ENCODE results near the gene ECSIT.

DNA sequence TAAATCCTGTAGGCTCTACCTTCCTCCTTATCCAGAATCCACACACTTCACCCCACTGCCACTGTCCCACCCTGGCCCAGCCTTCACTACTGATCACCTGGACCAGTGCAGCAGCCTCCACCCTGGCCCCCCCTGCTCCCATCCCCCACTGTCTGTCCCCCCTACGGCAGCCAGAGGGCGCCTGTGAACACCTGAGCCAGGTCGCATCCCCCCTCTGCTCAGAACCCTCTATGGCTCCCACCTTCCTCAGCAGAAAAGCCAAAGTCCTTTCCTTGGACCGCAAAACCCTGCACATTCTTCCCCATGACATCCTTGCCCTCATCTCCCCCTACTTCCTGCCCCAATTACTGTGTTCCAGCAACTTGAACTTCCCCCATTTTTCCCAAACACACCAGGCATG is 68.7 kb downstream of the ECSIT start:
- TF ChIP-seq CREB1 (CRISPR knock-in tag; IDR thresholded peaks at IDR 0.05) (no peak), ARID4B (CRISPR knock-in tag; IDR thresholded peaks at IDR 0.05; ENCODE audit: borderline replicate concordance) (no peak)
- TF ChIP-seq, protein P1, sequence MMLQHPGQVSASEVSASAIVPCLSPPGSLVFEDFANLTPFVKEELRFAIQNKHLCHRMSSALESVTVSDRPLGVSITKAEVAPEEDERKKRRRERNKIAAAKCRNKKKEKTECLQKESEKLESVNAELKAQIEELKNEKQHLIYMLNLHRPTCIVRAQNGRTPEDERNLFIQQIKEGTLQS (CRISPR knock-in tag; conservative IDR thresholded peaks at IDR 0.05) = no peak
- TF ChIP-seq, protein P2, sequence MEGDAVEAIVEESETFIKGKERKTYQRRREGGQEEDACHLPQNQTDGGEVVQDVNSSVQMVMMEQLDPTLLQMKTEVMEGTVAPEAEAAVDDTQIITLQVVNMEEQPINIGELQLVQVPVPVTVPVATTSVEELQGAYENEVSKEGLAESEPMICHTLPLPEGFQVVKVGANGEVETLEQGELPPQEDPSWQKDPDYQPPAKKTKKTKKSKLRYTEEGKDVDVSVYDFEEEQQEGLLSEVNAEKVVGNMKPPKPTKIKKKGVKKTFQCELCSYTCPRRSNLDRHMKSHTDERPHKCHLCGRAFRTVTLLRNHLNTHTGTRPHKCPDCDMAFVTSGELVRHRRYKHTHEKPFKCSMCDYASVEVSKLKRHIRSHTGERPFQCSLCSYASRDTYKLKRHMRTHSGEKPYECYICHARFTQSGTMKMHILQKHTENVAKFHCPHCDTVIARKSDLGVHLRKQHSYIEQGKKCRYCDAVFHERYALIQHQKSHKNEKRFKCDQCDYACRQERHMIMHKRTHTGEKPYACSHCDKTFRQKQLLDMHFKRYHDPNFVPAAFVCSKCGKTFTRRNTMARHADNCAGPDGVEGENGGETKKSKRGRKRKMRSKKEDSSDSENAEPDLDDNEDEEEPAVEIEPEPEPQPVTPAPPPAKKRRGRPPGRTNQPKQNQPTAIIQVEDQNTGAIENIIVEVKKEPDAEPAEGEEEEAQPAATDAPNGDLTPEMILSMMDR (IDR thresholded peaks at IDR 0.05) = 0 out of 2 replicates have a peak, but pooled peaks have one; percentile 27
- TF ChIP-seq, protein P3, sequence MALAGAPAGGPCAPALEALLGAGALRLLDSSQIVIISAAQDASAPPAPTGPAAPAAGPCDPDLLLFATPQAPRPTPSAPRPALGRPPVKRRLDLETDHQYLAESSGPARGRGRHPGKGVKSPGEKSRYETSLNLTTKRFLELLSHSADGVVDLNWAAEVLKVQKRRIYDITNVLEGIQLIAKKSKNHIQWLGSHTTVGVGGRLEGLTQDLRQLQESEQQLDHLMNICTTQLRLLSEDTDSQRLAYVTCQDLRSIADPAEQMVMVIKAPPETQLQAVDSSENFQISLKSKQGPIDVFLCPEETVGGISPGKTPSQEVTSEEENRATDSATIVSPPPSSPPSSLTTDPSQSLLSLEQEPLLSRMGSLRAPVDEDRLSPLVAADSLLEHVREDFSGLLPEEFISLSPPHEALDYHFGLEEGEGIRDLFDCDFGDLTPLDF (CRISPR knock-in tag; IDR thresholded peaks at IDR 0.05) = no peak
